Measurements from ENCODE around the gene MED15.
"Not testable (repeated sequence)": the region's sequence is repeated elsewhere in the genome, so short reads cannot be mapped to it uniquely, and the experiment has no call there.

Gene MED15

DNA sequence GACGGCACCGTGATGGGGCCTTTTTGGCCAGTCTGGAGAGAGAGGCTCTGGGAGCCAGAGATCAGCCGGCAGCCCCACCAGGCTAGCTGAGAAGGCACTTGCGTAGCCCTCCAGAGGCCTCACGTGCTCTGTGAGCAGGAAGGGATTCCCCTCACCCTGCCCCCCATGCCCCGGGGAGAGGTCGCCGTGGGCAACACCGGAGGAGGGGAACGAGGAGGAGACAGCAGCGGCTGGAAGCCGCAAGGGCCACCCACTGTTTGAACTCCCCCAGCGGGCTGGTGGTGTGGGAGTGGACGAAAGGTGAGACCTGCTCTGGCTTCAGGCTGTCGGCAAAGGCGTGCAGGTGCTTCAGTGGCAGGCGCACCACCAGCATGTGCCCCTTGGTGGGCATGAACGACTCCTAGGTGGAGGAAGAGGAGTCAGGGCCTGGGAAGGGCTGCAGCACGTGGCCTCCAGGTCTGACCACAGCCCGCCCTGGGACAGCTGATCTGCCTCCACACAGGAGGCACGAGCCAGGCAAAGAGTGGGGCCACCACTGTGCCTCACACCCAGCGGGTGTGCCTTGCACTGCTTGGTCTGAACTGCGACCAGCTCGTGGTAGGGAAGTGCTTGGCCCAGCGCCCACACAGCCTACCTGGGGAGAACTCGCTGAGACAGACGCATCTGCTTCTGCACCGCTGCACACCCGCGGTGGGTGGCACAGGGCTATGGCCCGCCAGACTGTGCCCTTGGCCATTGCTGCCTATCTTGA lies 99.9 kb downstream of the MED15 start:
- no peak for ATAC-seq

DNA sequence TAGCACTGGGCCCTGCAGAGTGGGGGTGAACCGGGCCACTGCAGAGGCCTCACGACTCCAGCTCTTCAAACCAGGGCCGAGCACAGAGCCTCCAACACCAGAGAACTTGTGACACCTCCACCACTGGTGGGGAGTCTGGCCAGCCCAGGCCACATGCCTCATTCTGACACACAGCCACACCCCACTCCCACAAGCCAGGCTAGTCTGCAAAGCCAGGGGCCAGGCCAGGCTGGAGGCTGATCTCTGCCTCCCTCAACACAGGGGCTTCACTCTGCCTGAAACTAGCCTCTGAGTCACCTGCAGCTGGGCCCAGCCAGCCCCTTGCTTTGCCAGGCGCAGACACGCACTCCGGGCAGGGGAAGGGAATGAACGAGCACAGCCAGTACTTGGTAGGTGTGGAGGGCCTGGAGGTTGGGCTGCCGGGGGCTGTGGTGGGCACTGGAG lies 102.9 kb downstream of the MED15 start:
- ATAC-seq: no peak

DNA sequence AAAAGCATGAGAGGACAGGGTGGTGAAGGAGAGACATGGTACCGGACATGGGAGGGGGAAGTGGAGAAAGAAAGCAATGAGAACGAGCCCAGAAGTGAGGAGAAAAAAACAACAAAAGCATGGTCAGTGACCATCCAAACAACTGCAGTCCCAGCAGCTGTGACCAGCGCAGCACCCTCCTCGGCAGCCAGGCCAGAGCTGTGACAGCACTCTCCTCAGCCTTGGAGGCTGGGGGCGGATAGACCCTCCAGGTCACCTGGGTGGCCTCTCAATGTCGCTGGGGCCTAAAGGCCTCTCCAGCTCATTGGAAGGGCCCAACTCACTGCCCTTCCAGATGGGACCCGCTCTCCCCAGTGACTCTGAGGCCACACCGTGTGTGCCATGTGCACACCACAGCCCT lies 103.3 kb downstream of the MED15 start:
- ATAC-seq: no peak

DNA sequence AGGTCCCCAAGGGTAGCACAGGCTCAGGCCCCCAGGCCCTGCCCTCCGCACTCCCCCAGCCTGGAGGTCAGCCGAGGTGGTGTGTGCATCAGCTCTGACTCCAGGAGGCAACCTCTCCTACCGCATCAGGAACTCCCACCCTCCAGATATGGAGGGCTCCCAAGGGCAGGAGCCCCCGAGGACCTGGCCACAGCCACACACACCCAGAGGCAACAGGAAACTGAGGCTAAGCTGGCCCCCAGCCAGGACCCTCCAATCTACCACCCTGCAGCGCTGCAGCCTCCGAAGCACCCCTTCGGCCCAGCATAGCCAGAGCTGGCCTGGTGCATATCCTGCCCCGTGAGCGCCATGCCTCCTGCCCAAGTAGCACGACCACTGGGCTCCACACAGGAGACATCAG lies 104.0 kb downstream of the MED15 start:
- ATAC-seq: no peak

DNA sequence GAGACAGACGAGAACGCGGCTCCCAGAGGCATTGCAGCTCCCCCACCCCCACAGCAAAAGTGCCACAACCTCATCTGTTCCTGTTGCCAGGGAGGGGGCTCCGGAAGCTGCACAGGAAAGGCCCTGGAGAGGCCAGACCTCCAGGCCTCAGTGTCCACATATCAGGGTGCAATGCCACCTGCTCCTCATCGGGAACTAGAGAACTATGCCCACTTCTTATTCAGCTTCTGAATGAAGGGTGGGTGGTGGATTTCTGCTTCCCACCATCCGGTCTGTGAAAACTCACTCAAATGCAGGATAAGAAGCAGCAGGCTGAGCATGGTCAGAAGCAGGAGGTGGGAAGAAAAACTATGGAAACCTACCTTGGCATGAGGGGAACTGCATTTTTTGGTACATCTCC lies 105.9 kb downstream of the MED15 start:
- ATAC-seq: no peak

DNA sequence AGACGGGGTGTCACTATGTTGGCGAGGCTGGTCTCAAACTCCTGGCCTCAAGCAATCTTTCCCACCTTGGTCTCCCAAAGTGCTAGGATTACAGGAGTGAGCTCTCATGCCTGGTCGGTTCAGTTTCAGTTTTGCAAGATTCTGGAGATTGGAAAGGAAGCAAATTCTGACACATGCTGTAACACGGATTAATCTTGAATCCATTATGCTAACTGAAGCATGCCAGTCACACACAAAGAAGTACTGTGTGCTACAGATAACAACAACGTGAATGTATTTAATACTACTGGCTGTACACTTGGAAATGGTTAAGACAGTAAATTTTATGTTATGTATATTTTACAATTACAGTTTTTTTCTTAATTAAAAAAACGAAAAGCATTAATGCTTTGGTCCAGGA lies 107.6 kb downstream of the MED15 start:
- no peak for ATAC-seq

DNA sequence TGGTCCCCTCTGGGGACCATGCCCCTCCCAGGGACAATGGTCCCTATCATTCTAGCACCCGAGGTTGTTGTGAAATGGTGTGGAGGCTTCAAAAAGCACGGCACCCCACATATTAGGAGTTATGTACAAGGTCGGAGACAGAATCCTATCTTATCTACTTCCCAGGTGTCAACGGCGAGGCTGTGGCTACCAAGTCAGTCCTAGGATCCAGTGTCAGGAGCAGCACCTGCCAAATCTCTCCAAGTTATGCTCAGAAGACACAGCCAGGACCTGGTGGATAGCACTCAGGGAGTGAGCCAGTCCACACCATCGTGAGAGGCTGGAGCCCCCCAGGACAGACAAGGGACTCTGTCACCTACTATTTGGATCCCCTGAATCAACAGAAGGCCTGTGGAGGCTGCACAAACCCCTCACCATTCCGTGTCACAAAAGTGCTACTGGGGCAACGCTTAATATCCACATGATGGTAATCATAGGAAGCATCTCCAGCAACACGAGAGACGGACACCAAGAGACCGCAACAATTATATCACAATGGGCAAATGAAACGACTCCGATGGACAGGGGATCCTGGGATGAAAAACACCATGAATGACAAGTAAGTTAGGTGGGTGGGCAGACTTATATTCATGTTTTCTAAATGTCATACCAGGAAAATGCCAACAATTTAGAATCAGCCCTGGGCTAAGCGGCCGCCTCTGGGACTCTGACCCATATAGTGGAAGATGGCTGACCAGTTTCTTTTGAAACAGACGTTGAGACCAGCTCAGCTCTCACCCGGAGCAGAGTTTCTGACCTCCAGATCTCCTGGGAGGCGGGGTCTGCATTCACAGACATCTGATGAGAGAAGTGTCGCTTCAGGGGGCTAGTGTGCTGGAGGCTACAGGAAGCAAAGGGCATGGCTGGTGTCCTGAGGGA lies 108.4 kb downstream of the MED15 start:
- no peak for ATAC-seq

DNA sequence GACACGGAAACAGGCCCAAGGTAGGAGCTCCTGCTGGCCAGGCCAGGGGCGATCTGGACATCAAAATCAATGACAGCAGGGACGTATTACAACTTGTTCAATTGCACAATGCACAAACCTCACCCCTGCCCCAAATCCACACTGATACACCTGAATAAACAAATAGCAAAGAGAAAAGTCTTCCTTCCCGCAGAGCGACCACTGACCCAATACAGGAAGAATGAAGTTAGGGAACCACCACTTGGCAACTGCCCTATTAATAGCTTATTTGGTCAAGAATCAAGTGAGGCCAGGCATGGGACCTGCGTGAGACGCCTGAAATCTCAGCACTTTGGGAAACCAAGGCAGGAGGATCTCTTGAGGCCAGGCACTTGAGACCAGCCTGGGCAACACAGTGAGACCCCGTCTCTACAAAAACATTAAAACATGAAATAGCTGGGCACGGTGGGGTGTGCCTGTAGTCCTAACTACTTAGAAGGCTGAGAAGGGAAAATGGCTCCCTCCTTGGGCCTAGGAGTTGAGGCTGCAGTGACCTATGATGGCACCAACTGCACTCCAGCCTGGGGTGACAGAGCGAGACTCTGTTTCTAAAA lies 109.1 kb downstream of the MED15 start:
- ATAC-seq: no peak

DNA sequence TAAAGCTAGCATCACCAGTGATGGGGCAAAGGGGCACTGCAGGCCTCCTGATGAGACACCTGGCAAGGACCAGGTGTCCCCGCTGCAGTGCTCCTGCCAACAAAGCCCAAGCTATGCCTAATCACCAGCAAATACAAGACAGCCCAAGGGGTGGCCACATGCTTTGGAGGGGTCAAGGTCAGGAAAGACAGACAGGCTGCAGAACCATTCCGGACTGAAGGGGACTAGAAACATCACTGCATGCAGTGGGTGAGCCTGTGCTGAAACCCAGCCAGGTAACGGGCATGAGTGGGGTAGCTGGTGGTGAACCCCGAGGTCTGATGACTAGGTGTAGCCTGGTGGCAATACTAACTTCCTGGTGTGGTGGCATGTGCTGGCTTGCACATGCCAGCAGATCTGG lies 111.1 kb downstream of the MED15 start:
- ATAC-seq: no peak

DNA sequence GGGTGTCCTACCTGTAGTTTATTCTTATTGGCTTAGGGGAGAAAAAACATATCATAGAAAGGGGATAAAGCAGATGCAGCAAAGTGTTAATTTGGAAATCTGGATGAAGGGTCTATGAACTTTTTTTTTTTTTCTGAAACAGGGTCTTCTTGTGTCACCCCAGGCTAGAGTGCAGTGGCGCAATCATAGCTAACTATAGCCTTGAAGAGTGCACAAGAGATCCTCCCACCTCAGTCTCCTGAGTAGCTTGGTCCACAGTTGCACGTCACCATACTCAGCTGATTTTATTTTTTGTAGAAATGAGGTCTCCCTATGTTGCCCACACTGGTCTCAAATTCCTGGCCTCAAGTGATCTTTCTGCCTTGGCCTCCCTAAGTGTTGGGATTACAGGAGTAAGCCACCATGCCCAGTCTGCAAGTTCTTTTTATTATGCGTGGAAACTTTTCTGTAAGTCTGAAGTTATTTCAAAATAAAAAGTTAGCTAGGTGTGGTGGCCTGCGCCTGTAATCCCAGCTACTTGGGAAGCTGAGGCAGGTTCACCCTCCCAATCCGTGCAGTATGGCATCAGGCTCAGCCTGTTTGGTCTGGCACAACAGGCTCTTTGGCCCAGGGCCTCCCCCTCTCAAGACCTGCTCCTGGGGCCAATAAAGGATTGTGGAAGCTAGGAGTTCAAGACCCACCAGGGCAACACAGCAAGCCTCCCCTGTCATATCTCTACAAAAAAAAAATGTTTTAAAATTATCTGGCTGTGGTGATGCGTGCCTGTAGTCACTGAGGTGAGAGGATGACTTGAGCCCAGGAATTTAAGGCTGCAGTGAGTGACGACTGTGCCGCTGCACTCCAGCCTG lies 111.9 kb downstream of the MED15 start:
- ATAC-seq: no peak

DNA sequence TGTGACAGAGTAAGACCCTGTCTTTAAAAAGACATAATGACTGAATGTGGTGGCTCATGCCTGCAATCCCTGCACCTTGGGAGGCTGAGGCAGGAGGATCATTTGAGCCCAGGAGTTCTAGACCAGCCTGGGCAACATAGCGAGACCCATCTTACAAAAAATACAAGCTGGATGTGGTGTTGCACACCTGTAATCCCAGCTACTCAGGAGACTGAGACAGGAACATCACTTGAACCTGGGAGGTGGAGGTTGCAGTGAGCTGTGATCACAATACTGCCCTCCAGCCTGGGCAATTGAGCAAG lies 112.4 kb downstream of the MED15 start:
- ATAC-seq: not testable (repeated sequence)

DNA sequence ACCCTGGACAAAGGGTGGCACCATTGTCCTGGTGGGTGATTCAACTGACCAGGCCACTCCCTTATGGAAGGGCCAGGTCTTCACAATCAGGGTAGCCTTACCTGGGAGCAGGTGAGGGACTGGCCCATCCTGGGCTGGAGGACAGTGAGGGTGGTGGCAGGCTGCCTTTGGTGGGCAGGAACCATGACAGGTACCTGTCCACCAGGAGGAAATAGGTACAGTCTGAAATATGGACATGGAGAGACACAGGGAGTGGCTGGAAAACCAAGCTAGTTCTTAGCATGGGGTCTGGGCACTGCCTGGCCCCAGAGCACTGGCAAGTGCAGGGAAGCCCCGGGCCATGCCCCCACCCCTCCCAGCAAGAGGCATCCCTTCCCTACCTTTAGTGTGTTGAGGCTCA lies 113.8 kb downstream of the MED15 start:
- no peak for ATAC-seq

DNA sequence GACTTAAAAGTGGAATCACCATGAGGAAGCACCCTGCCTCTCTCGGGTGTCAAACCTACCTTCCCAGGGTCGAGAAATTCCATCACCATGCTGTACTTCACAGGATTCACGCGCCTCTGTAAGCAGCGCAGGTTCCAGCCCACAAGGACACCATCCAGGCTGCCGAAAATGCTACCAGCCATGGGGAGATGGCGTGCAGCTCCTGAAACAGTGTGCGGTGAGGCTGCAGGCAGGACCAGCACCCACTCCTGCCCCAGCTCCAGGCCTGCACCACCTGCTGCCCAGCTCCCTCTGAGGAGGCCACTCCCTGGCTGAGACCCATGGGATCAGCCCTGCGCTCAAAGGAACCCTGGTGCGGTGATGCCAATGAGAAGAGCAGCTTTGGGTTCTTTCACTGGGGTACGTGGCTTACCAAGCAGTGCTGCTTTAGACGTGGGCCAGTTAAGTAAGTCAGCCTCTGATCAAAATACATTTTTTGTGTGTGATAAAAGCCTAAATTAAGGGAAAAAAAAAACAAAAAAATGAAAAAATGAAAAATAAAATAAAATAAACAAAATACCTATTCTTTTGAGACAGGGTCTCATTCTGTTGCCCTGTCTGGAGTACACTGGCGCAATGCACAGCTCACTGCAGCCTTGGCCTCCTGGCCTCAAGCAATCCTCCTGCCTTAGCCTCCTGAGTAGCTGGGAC lies 115.4 kb downstream of the MED15 start:
- no peak for ATAC-seq

DNA sequence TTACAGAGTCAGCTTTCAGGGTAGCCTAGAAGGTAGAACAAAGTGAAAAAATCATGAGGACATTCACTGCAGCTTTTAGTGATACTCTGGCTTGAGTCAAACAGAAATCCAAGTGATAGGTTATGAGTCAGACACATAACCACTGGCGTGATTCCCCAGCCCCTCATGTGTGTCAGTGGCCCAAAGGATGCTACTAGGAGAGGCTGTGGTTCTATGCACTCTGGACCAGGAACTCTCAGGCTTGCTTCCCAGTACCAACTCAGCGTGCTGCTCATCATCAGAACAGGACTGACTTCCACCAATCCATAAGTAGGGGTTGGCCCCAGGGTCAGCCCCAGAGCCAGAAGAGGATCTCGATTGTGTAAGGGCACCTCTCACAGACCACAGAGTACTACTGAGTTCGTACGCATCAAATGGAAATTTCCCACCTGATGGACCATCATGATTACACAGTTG lies 116.8 kb downstream of the MED15 start:
- ATAC-seq: peak; percentile 91

DNA sequence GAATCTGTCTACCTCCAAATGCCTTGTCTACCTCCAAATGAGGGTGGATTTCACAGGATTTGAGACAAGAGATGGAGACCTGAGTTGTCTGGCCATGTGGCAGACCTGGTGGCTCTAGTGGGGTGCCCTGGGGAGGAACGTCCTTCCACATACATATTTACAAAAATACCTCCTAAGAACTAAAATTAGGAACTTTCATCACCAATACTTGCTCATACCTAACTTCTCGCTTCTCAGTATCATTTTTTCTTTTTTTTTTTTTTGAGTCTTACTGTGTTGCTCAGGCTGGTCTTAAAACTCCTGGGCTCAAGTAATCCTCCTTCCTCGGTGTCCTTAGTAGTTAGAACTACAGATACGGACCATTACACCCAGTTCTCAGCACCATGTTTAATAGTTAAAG lies 117.9 kb downstream of the MED15 start:
- no peak for ATAC-seq

DNA sequence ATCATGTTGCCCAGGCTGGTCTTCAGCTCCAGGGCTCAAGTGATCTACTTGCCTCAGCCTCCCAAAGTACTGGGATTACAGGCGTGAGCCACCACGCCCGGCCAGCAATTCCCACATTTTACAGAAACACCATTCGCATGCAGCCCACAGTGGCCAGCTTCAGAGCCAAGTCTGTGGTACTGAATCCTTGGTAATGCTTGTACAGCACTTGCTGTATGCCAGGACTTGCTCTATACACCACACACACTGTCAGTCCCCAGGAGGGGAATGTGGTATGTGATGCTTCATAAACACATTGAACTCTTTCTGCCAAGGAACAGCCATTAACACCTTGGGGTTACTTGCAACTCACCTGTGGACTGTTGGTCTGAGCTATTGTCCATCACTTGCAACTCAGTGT lies 119.4 kb downstream of the MED15 start:
- ATAC-seq: no peak

DNA sequence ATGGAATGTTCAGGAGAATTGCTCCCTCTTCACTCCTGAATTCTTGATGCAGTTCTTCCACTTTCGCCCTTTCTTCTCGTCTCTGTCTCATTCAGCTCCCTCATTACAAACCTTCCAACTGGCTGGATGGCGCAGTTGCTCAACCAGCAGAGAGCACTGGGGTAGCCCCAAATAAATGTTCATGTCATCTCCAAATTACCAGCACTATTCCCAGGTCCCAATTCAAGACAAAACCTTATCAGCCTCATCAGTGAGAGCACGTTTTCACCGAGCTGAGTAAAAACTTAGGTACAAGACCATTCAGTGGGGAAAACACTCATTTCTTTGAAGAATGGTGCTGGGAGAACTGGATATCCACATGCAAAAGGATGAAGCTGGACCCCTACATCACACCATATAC lies 120.0 kb downstream of the MED15 start:
- no peak for ATAC-seq

DNA sequence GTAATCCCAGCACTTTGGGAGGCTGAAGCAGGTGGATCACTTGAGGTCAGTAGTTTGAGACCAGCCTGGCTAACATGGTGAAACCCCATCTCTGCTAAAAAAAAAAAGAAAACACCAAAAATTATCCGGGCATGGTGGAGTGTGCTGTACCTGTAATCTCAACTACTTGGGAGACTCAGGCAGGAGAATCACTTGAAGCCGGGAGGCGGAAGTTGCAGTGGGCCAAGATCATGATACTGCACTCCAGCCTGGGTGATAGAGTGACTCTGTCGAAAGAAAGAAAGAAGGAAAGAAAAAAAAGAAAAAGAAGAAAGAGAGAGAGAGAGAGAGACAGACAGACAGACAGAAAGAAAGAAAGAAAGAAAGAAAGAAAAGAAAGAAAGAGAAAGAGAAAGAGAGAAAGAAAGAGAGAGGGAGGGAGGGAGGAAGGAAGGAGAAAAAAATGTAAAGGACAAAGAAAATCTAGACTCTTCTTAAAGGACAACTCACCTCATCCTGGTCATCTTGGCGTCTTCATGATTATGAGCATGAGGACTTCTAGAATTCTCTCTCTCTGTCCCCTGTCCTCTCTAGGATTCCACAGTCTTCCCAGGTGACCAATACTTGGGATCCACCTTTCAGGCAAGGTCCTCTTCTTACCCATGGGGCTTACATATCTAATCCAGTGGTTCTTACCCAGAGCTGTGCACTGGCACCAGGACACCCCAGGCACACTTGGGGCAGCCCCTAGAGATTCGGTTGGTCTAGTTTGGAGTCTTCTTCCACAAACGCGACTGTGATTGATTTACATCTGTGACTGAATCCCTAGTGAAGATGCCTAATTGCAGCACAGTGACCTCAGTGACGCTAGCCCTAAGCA lies 120.9 kb downstream of the MED15 start:
- ATAC-seq: no peak

DNA sequence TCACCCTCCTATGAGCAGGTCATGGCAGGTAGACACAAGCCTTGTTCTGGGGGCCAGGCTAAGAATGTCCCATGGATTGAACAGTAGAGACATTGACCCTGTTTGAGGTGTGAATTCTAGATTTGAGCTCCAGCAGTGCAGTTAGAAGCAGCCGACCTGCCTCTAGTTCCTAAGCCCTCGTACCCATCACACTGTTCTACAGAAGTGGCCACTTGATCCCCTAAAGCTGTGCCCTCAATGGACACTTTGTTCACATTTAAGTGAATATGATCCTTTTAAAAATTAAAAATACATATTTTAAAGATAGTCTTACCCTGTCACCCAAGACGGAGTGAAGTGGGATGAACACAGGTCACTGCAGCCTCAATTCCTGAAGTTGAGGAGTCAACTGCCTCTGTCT lies 122.0 kb downstream of the MED15 start:
- no peak for ATAC-seq

DNA sequence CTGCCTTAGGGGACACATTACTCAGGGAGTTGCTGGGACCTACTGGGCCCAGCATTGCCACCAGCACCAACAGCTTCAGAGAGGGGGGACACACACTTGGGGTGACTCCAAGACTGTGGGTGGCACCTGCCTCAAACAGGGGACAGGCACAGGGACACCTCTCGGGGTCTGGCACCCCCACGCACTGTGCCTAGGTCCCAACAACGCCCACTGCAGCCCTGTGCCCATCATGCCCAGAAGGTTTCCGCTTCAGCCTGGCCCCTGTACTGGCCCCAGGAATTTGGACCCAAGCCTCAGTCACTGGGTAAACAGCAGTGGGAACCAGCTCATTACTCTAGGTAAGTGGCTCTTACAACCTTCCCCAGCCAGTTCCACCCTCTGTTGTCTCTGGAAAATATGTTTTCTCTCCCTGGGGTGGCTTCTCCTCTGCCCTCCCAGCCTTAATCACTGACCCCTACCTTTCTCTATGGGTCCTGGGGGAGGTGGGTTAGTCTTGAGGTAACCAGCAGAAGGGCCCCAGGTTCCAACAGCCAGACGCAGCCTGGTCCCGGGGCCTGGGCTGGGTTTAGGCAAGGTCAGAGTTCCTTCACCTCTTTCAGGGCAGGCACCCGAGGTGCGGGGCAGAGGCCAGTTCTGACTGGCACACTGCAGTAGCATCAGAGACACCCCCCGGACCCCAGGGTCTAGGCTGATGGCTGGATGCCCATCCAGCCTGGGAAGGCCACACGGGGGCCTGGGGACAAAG lies 123.6 kb downstream of the MED15 start:
- ATAC-seq: no peak

Measured in activated CD4-positive, CD25-positive, alpha-beta regulatory T cell treated with anti-CD3 and anti-CD28 coated beads, Interleukin-2, amount 50 U/mL, for 24 hours (primary cell).